Amniotic epithelial cell (primary cell): Measurements from ENCODE around the gene MCF2L2.
"Not testable (repeated sequence)": the region's sequence is repeated elsewhere in the genome, so short reads cannot be mapped to it uniquely, and the experiment has no call there.

Experiments
- DNase-seq: peaks from one replicate; pipeline ENCODE4 v3.0.0-alpha.2; 2010; ENCODE audit warnings: low read depth

Gene MCF2L2

DNA sequence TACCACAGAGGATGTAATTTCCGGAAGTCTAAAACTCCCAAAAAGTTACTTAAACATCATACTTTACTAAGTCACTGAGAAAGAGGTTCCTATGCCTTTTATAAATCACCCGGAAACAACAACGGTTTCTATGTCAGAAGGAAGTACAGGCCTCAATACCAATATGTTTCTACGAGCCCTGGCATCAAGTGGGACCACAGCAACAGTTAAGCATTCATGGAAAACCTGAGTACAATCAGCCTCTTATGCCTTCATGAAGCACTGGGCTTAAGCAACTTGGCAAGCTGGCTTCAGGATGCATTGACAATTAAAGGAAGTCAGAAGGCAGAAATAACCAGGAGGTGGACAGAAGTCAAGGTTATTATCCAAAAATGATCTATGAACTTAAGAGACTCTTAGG is 194.5 kb downstream of the MCF2L2 start:
- DNase-seq = no peak

GRCh38 chr3:183230826-183231225 is 197.6 kb downstream of the MCF2L2 start:
- no peak for DNase-seq

GRCh38 chr3:183230251-183230650 is 198.2 kb downstream of the MCF2L2 start:
- not testable (repeated sequence) for DNase-seq

DNA sequence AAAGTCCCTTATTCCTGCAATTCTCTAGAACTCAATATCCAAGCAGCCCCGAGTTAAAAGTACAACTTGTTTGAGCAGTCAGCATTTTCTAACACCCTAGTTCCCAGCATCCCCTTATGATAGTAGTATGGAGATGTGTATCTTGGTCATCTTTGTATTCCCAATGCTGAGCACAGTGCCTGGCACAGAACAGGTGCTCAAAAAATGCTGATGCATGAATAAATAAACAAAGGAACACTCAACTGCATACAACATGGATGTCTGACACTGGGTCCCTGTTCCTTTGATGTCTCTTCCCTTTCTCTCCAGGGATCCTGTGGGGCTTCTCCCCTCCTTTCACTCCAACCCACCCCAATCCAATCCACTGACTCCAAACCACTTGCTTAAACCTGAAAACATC is 199.2 kb downstream of the MCF2L2 start:
- DNase-seq = no peak

- DNase-seq = no peak
Measured at GRCh38 chr3:183227586-183227985, 200.8 kb downstream of the MCF2L2 start.

DNA sequence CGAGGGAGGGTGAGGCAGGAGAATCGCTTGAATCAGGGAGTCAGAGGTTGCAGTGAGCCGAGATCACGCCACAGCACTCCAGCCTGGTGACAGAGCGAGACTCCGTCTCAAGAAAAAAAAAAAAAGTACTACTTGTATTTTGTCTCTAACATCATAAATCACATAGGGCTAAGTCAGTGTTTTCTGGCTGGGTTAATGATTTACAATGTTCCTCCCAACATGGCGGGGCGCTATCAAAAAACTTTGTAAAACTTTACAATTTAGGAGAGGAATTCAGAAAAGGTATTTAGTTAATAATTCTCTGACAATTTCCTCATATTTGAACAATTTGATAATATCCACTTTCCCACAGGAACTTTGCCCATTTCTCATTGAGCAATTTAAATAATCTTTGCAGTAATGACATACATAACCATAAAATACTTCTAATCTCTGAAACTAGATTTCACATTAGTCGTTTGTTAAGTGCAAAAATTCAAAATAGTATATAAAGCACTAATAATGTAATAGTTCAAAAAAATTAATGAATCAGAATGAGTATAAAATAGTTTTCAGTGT is 202.0 kb downstream of the MCF2L2 start:
- no peak for DNase-seq

DNA sequence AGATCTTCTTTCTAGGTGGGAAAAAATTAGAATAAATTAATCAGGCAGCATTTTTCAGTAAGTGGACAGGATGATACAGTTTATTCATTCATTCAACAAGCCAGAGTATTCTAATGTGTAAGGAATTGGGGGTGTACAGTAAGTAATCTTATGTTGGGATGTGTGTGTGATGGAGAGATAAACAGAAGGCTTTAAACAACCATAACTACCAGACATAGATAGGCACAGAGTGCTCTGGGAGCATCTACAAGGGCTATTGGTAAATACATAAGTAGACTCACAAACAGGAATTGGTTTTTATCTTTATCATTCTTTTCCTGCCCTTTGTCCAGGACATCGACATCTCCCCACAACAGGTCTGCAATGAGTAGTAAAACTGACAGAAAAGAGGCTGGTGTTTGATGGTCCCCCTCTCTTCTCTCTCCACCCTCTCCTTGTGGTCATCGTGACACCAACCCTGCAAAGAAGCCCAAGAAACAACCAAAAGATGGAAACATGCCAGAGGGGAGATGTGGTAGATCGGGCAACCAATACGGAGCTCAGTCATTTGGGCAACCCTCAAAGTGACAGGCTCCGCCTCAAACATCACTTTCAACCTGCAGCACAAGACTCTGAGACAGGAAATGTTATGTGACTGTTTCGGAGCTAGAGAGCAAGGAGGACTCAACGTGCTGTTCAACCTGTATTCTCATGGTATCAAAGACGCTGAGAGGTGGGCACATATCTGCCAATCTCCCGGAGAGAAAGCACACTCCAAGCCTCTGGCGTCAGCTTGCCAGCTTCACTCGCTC is 204.0 kb downstream of the MCF2L2 start:
- no peak for DNase-seq

- no peak for DNase-seq
Measured at GRCh38 chr3:183222631-183223235, 205.7 kb downstream of the MCF2L2 start.

- no peak for DNase-seq
Measured at GRCh38 chr3:183220828-183221227, 207.6 kb downstream of the MCF2L2 start.

DNA sequence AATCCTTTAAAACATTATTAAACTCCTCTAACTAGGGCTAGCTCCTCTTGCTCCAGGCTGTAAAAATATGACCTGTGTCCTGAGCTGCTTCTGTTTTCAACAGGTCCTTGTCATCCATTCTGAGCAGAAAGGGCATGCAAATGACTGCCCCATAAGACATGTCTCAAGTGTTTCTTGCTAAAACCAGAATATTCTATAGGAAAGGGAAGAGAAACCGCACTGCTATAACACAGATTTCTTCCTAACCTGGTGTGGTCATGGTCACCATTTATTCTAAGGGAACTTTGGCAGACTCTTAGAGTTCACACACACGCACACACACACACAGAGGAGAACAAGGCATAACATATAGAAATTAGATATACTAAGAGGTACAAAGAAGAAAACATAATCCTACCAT is 209.6 kb downstream of the MCF2L2 start:
- no peak for DNase-seq

- DNase-seq = no peak
Measured at GRCh38 chr3:183217548-183218332, 210.7 kb downstream of the MCF2L2 start.

DNA sequence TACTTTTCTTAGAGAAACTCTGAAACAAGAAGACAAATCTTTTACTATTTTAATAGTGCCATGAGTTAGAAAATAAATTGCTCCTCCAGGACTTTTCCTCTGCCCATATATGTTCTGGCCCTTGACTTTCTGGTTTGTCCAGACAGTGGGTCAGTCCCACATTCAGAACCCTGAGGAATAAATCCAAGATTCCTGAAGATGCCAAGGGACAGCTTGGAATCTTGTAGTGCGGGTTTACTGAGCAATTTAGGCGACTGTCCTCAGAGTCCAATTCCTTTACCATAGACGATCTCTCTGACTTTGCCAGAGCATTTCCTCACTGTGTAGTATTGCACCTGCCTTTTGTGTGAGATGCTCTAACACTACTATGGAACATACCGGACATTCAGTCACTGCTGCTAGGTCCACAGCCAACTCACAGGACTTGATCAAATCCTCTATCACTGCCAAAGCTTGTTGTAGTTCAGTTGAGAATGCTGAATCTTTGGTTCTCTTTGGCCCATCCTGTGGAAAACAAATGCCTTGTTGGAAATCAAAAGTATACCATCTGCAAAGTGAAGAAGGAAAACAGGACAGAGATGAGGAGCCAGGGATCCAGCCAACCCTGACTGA is 212.7 kb downstream of the MCF2L2 start:
- no peak for DNase-seq

DNA sequence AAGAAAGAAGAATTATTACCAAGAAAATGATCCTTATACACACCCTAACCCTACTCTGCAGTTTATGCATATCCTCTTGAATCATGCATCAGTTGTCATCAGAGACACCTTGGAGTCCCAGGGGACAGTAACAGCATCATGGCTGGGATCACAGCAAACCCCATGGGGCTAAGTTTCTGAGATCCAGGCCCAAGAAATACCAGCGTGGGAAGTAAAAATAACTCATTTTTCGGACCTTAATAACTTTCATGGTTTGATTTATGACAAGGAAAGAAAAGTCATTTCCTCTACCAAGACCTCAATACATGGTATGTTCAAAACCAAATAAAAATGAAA is 214.2 kb downstream of the MCF2L2 start:
- DNase-seq = no peak

- DNase-seq = no peak
Measured at GRCh38 chr3:183213415-183214276, 214.8 kb downstream of the MCF2L2 start.

- DNase-seq = no peak
Measured at GRCh38 chr3:183212565-183212964, 215.9 kb downstream of the MCF2L2 start.

DNA sequence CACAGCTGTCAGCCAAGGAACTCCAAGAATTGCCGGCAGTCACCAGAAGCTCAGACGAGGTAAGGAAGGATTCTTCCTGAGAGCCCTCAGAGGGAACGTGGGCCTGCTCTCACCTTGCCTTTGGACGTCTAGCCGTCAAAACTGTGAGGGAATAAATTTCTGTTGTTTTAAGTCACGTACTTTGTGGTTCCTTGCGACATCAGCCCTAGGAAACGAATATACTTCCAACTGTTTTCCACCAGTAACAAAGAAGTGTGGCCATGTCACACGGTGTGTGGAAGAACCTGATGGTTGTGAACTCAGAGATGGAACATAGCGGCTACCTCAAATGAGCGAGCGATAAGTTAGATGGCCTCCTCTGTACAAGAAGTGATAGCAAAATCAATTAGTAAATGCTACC is 216.3 kb downstream of the MCF2L2 start:
- DNase-seq = no peak

- no peak for DNase-seq
Measured at GRCh38 chr3:183211352-183211751, 217.1 kb downstream of the MCF2L2 start.

DNA sequence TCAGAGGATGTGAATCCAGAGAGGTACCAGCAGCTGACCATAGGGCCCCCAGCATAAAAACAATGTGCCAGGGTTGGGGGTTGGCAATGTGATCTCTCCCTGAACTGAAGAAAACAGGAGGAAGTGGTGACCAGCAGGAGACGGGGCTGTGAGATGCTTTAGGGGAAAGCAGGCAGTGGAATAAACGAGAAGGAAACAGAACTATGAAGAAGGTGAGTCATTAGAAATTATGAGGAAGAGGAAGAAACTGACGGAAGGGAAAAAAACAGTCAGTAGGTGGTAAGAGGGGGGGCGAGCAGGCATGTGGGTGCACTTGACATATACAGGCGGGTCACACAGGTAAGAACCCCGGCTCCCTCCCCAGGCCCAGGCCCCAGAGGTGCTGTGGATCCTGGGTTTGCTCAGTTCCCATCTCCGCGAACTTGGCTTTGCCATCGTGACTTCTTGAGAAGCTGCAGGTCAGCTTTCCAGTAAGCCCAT is 217.5 kb downstream of the MCF2L2 start:
- DNase-seq = no peak

DNA sequence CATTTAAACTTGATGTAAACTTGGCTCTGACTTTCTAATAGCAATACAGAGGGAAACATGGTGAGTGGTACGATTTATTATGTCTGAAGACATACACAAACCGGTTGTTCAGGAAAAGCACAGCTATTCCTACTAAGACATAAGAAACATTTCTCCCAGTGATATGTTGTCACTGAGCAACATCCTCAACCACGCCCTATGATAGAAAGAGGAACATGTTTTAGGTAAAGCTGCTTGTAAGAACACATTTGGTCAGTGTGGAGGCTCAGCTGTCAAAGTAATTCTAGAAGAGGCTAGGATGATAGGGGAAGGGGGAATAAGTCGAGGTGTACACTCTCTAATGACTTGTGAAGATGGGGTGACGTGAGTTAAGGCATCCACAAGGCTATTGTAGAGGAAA is 218.1 kb downstream of the MCF2L2 start:
- DNase-seq = no peak

DNA sequence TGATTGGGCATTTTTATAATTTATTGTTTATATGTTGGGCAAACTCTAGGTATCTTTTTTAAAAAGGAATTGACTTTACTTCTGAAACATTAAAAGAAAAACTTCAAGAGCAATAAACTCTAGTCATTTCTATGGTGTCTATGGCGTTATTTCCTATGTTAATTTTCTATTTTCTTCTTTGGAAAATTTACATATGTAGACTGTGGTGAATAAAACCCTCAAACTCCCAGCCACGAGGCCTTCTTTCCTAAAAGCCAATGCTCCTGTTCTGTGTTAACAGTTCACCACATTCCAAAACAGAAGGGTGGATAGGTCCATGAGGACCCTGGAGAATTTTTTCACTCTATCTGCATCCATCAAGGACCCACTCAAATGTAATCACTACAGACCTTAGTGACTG is 219.6 kb downstream of the MCF2L2 start:
- no peak for DNase-seq

- no peak for DNase-seq
Measured at GRCh38 chr3:183208260-183208659, 220.2 kb downstream of the MCF2L2 start.
